PC-3 (cell line): ENCODE measurements around the gene RNF125. TPM values are rescaled to one million over a fixed set of nuclear protein-coding genes. Genes with fewer than 3 reads are reported as not detected.

ENCODE experiments used
- ATAC-seq: fragments of 200-7000 bp; cut with Tn5 transposase; 2 replicates; pipeline ENCODE4 v1.9.1; 2020; ENCODE audit warnings: mild to moderate bottlenecking, moderate library complexity
- BruUV-seq: library from RNA; stranded (reverse); fragments of 400-500 nt; replicated peaks from 2 replicates; lab custom pipeline; 2021; lab: Mats Ljungman, UMichigan
- CTCF ChIA-PET: fragments of 300-600 bp; sonication (Branson Sonifier 250); formaldehyde crosslinking; loops from one replicate; lab custom pipeline; 2022; ENCODE audit warnings: antibody characterized with exemption; lab: Charles Lee
- POLR2A ChIA-PET: fragments of 300-600 bp; sonication (Branson Sonifier 250); formaldehyde crosslinking; loops from one replicate; lab custom pipeline; 2022; ENCODE audit warnings: antibody characterized with exemption; ENCODE audit not compliant: unreplicated experiment; lab: Charles Lee
- DNase-seq: peaks from one replicate; pipeline ENCODE4 v3.0.0-alpha.2; 2015
- H2AFZ ChIP-seq: fragments of 300-600 bp; sonication (generic); 2 replicates; pipeline ENCODE4 v1.6.0; 2016; ENCODE audit warnings: antibody characterized with exemption, low read length
- H3F3A ChIP-seq: fragments of 300-600 bp; sonication (generic); one replicate; pipeline ENCODE4 v1.6.0; 2017; ENCODE audit warnings: antibody characterized with exemption, low read length, control low read depth, mild to moderate bottlenecking; ENCODE audit not compliant: unreplicated experiment
- H3K27ac ChIP-seq: fragments of 300-600 bp; sonication (generic); 2 replicates; pipeline ENCODE4 v1.5.1; 2016; ENCODE audit warnings: mild to moderate bottlenecking, low read length
- H3K27me3 ChIP-seq: fragments of 300-600 bp; sonication (generic); 2 replicates; pipeline ENCODE4 v1.6.1; 2016; ENCODE audit warnings: low read length, mixed read lengths
- H3K36me3 ChIP-seq: fragments of 300-600 bp; sonication (generic); 2 replicates; pipeline ENCODE4 v1.6.1; 2016; ENCODE audit warnings: low read depth, mixed run types, low read length, mixed read lengths
- H3K4me1 ChIP-seq: fragments of 300-600 bp; sonication (generic); 2 replicates; pipeline ENCODE4 v1.5.1; 2016; ENCODE audit warnings: low read length; ENCODE audit not compliant: insufficient read depth
- H3K4me2 ChIP-seq: fragments of 300-600 bp; sonication (generic); 2 replicates; pipeline ENCODE4 v1.6.0; 2016; ENCODE audit warnings: low read length
- H3K4me3 ChIP-seq: fragments of 300-600 bp; sonication (generic); 2 replicates; pipeline ENCODE4 v1.5.1; 2016; ENCODE audit warnings: mild to moderate bottlenecking, low read length, mixed read lengths
- H3K79me2 ChIP-seq: fragments of 300-600 bp; sonication (generic); 2 replicates; pipeline ENCODE4 v1.6.1; 2017; ENCODE audit warnings: low read length, mixed read lengths
- H3K9ac ChIP-seq: fragments of 300-600 bp; sonication (generic); 2 replicates; pipeline ENCODE4 v1.6.0; 2016; ENCODE audit warnings: mild to moderate bottlenecking, low read length
- H3K9me2 ChIP-seq: fragments of 300-600 bp; sonication (generic); replicated peaks from 2 replicates; pipeline ENCODE4 v1.6.1; 2016; ENCODE audit warnings: mixed run types, low read length, mixed read lengths
- H3K9me3 ChIP-seq: fragments of 300-600 bp; sonication (generic); 2 replicates; pipeline ENCODE4 v1.6.1; 2016; ENCODE audit warnings: low read length, mixed read lengths
- H4K20me1 ChIP-seq: fragments of 300-600 bp; sonication (generic); 2 replicates; pipeline ENCODE4 v1.6.1; 2016; ENCODE audit warnings: low read length, mixed read lengths
- EZH2 ChIP-seq: fragments of 300-600 bp; sonication (generic); IDR thresholded peaks from one replicate; pipeline ENCODE4 v1.6.1; 2017; ENCODE audit warnings: antibody characterized with exemption, mild to moderate bottlenecking, low read length; ENCODE audit not compliant: unreplicated experiment
- EZH2phosphoT487 ChIP-seq: fragments of 300-600 bp; sonication (generic); IDR thresholded peaks from 2 replicates; pipeline ENCODE4 v1.6.1; 2018; ENCODE audit warnings: mild to moderate bottlenecking, antibody characterized with exemption, low read length, borderline replicate concordance
- intact Hi-C: fragments of 100-400 bp; cut with micrococcal nuclease; formaldehyde crosslinking; loops from 2 replicates; pipeline ENCODE4 v1.9.0; 2023
- total RNA-seq: library from RNA; depleted of rRNA; stranded (reverse); fragments of >200 nt; gene quantifications from 2 replicates; pipeline ENCODE4 v1.2.3, GENCODE V29; 2014
- TF ChIP-seq, protein P1 (sequence below): fragments of 300-600 bp; sonication (generic); conservative IDR thresholded peaks from 2 replicates; pipeline ENCODE4 v1.5.1; 2017; ENCODE audit warnings: antibody characterized with exemption, low read depth, mild to moderate bottlenecking, low read length

Gene RNF125
- total RNA-seq, 1 experiment from 2014 or later = 1.1 TPM

- H4K20me1 ChIP-seq = no peaks in the 10 kb centered on the region
- ChIA-PET CTCF (no interaction called here), POLR2A (no interaction called here)
- TF ChIP-seq EZH2 (no peak), EZH2phosphoT487 (no peak)
- TF ChIP-seq, protein P1, sequence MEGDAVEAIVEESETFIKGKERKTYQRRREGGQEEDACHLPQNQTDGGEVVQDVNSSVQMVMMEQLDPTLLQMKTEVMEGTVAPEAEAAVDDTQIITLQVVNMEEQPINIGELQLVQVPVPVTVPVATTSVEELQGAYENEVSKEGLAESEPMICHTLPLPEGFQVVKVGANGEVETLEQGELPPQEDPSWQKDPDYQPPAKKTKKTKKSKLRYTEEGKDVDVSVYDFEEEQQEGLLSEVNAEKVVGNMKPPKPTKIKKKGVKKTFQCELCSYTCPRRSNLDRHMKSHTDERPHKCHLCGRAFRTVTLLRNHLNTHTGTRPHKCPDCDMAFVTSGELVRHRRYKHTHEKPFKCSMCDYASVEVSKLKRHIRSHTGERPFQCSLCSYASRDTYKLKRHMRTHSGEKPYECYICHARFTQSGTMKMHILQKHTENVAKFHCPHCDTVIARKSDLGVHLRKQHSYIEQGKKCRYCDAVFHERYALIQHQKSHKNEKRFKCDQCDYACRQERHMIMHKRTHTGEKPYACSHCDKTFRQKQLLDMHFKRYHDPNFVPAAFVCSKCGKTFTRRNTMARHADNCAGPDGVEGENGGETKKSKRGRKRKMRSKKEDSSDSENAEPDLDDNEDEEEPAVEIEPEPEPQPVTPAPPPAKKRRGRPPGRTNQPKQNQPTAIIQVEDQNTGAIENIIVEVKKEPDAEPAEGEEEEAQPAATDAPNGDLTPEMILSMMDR = no peak
- H3K36me3 ChIP-seq = no peaks in the 10 kb centered on the region
- no peak overlapping the region for H3K4me2 ChIP-seq
- H3K79me2 ChIP-seq = no peaks in the 10 kb centered on the region
- ATAC-seq (no peak), DNase-seq (no peak)
- H3K4me3 ChIP-seq = no peak overlapping the region
- no peaks in the 10 kb centered on the region for H3K9me2 ChIP-seq
- H3K9me3 ChIP-seq = no peaks in the 10 kb centered on the region
- no peaks in the 10 kb centered on the region for H3K27me3 ChIP-seq
- BruUV-seq = no TSS peak
- no peak overlapping the region for H2AFZ ChIP-seq
- no peaks in the 10 kb centered on the region for H3F3A ChIP-seq
- H3K4me1 ChIP-seq = no peaks in the 10 kb centered on the region
- intact Hi-C loops = no loop called here
- H3K27ac ChIP-seq = no peak overlapping the region
- H3K9ac ChIP-seq = no peak overlapping the region
Observed at GRCh38 chr18:32067375-32068167, 48.9 kb downstream of the RNF125 start.

DNA sequence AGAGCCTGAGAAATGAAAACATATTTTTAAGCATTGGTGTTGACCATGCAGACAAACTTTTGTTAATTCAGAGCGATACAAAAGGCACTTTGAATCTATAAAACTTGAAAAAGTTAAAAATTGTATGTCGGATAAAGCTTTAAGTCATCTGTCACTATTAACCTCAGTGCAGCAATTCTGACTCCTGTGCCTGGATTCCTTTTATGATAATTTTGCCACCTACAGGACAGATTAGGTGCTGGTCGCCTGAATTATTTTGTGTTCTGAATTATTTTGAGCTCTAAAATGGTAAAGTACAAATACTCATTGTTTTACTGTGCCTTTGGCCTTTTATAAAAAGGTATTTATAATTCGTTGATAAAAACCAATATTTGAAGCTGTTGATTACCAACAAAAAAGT is 53.7 kb downstream of the RNF125 start:
- Histone ChIP-seq H3K27ac (no peak overlapping the region), H3K4me1 (no peaks in the 10 kb centered on the region), H3K79me2 (no peaks in the 10 kb centered on the region), H3K9me2 (no peaks in the 10 kb centered on the region), H3K36me3 (no peaks in the 10 kb centered on the region), H2AFZ (no peak overlapping the region), H3K4me2 (no peak overlapping the region), H3K9ac (no peak overlapping the region), H4K20me1 (no peaks in the 10 kb centered on the region), H3K4me3 (no peak overlapping the region), H3K27me3 (no peaks in the 10 kb centered on the region), H3F3A (no peaks in the 10 kb centered on the region), H3K9me3 (no peaks in the 10 kb centered on the region)
- ChIA-PET CTCF (interaction anchor here (0.5 to 1.2 kb wide), 9 partner anchors 8 to 710 kb away, joined by 3 to 12 read pairs (median 3); partner anchors contain the start of gene TRAPPC8), POLR2A (no interaction called here)
- BruUV-seq = no TSS peak
- ATAC-seq = no peak
- DNase-seq = peak; percentile 5
- no peak for TF ChIP-seq EZH2
- TF ChIP-seq, protein P1 = peak; percentile 41; the same call in 1 of the 2 replicates
- intact Hi-C loops = loop anchor here (5.0 kb wide), 2 partner anchors 55 to 130 kb away; partner anchors contain the start of genes RNF125 and TRAPPC8

GRCh38 chr18:32074206-32074605 is 55.6 kb downstream of the RNF125 start:
- ChIA-PET CTCF (no interaction called here), POLR2A (no interaction called here)
- Histone ChIP-seq H2AFZ (no peak overlapping the region), H3K4me2 (no peak overlapping the region), H3F3A (no peaks in the 10 kb centered on the region), H3K4me3 (no peak overlapping the region), H3K9me3 (no peaks in the 10 kb centered on the region), H3K36me3 (no peaks in the 10 kb centered on the region), H3K27ac (no peak overlapping the region), H3K79me2 (no peaks in the 10 kb centered on the region), H3K9me2 (no peaks in the 10 kb centered on the region), H3K27me3 (no peaks in the 10 kb centered on the region), H3K9ac (no peak overlapping the region), H4K20me1 (no peaks in the 10 kb centered on the region), H3K4me1 (no peaks in the 10 kb centered on the region)
- no peak for TF ChIP-seq EZH2
- TF ChIP-seq, protein P1 = no peak
- TF ChIP-seq EZH2phosphoT487 = no peak
- no peak for ATAC-seq
- DNase-seq = no peak
- intact Hi-C loops = loop anchor here (5.0 kb wide), 2 partner anchors 57 to 132 kb away; partner anchors contain the start of genes RNF125 and TRAPPC8
- no TSS peak for BruUV-seq
